ENCODE results near the gene GAPT. TPM values are rescaled to one million over a fixed set of nuclear protein-coding genes. Genes with fewer than 3 reads are reported as not detected.

Gene GAPT
- total and polyA plus RNA-seq, 11 donors = 0.09 to 1.4 (median 0.39) TPM; not detected in 3

GRCh38 chr5:58462623-58463230, 28.5 kb upstream of the GAPT start:
- Histone ChIP-seq H3K27me3 (no peaks in the 10 kb centered on the region), H3K36me3 (peaks cover 0 to 11% (median 6%) of the 10 kb centered on the region in 9 donors), H3K4me3 (no peak overlapping the region), H3K9me3 (no peaks in the 10 kb centered on the region), H3K4me1 (peaks cover 0 to 12% (median 5%) of the 10 kb centered on the region in 12 donors), H3K27ac (peak overlapping the region in 7 of 12 donors; percentile 0 to 99 (median 20))
- DNase-seq (peak in 2 of 5 donors; percentile 20 to 30), ATAC-seq (no peak)
- 5 to 37% (median 8%) methylated on average over 4 of the region's 4 CpGs for WGBS, 4 donors
- TF ChIP-seq POLR2A (IDR thresholded peaks at IDR 0.05) = no peak
- TF ChIP-seq CTCF (IDR thresholded peaks at IDR 0.05) = peak; percentile 49 to 78 (median 67)
- intact Hi-C loops (cut with DNase I) = loop anchor here in 8 of 10 donors (1.0 to 10.0 kb wide), 12 partner anchors 682 to 1558 kb away; partner anchors contain the start of gene SETD9 (in 1 of the 8)

- no peak overlapping the region for H3K27ac ChIP-seq
- no peaks in the 10 kb centered on the region for H3K9me3 ChIP-seq
- DNase-seq = no peak
- ATAC-seq = peak in 1 of 4 donors; percentile 34
- 51 to 57% (median 53%) methylated on average over 4 of the region's 4 CpGs for WGBS, 4 donors
- intact Hi-C loops (cut with DNase I) = loop anchor here in 2 of 10 donors (5.0 to 10.0 kb wide), 2 partner anchors 575 to 1562 kb away; partner anchors contain the start of gene SETD9 (in 1 of the 2)
- peaks cover 0 to 10% (median 2%) of the 10 kb centered on the region in 12 donors for H3K4me1 ChIP-seq
- no peaks in the 10 kb centered on the region for H3K36me3 ChIP-seq
- TF ChIP-seq CTCF (IDR thresholded peaks at IDR 0.05) (no peak), POLR2A (IDR thresholded peaks at IDR 0.05) (no peak)
- no peak overlapping the region for H3K4me3 ChIP-seq
- no peaks in the 10 kb centered on the region for H3K27me3 ChIP-seq
Measured at GRCh38 chr5:58466939-58467338, 24.3 kb upstream of the GAPT start.

GRCh38 chr5:58469896-58470295, 21.3 kb upstream of the GAPT start:
- H3K4me1 ChIP-seq = no peaks in the 10 kb centered on the region
- H3K9me3 ChIP-seq = no peaks in the 10 kb centered on the region
- H3K27me3 ChIP-seq = no peaks in the 10 kb centered on the region
- H3K27ac ChIP-seq = no peak overlapping the region
- TF ChIP-seq POLR2A (IDR thresholded peaks at IDR 0.05) = no peak
- no peak for TF ChIP-seq CTCF (IDR thresholded peaks at IDR 0.05)
- no peaks in the 10 kb centered on the region for H3K36me3 ChIP-seq
- H3K4me3 ChIP-seq = no peak overlapping the region
- DNase-seq (no peak), ATAC-seq (no peak)
- intact Hi-C loops (cut with DNase I) = loop anchor here in 2 of 10 donors (5.0 to 10.0 kb wide), 2 partner anchors 578 to 1565 kb away; partner anchors contain the start of gene SETD9 (in 1 of the 2)
- 71 to 91% (median 81%) methylated on average over 2 of the region's 2 CpGs for WGBS, 4 donors

- intact Hi-C loops (cut with DNase I) = loop anchor here in 1 of 10 donors (5.0 kb wide), 1 partner anchor 377 kb away; no protein-coding TSS in a partner anchor
- Histone ChIP-seq H3K27ac (no peak overlapping the region), H3K4me3 (no peak overlapping the region), H3K9me3 (no peaks in the 10 kb centered on the region), H3K27me3 (peaks cover 0 to 5% (median 0%) of the 10 kb centered on the region in 9 donors), H3K4me1 (no peaks in the 10 kb centered on the region), H3K36me3 (no peaks in the 10 kb centered on the region)
- 82 to 90% (median 87%) methylated on average over 3 of the region's 3 CpGs for WGBS, 4 donors
- ATAC-seq (no peak), DNase-seq (no peak)
- TF ChIP-seq CTCF (IDR thresholded peaks at IDR 0.05) (no peak), POLR2A (IDR thresholded peaks at IDR 0.05) (no peak)
Measured at GRCh38 chr5:58475404-58475803, 15.8 kb upstream of the GAPT start.

Measured in heart left ventricle (tissue), 16 donors.